Activated CD8-positive, alpha-beta T cell treated with anti-CD3 and anti-CD28 coated beads, Interleukin-2, amount 10 ng/mL, durations not matched to agents 7 days and 5 days (primary cell): ENCODE data around the gene F5. TPM values are rescaled to one million over a fixed set of nuclear protein-coding genes. Genes with fewer than 3 reads are reported as not detected.

ENCODE experiments used
- ATAC-seq: fragments of 150-1000 bp; cut with Tn5 transposase; one replicate; pipeline ENCODE4 v1.10.0; 2021; ENCODE audit warnings: moderate library complexity
- CTCF ChIA-PET: fragments of 350-600 bp; sonication (Branson Sonifier 250); formaldehyde crosslinking; loops from one replicate; lab custom pipeline; 2021; ENCODE audit warnings: antibody characterized with exemption; lab: Charles Lee
- POLR2A ChIA-PET: fragments of 350-600 bp; sonication (Branson Sonifier 250); formaldehyde crosslinking; loops from one replicate; lab custom pipeline; 2021; ENCODE audit warnings: antibody characterized with exemption; lab: Charles Lee
- DNase-seq: peaks from one replicate; pipeline ENCODE4 v3.0.0-alpha.2; 2020
- H3K27ac Mint-ChIP-seq: one replicate; pipeline ENCODE4 v1.8.0; 2021; ENCODE audit warnings: mild to moderate bottlenecking, mixed read lengths
- H3K27me3 Mint-ChIP-seq: one replicate; pipeline ENCODE4 v1.8.0; 2021; ENCODE audit warnings: low read depth, mixed read lengths
- H3K36me3 Mint-ChIP-seq: one replicate; pipeline ENCODE4 v1.8.0; 2021; ENCODE audit warnings: low read depth, mixed read lengths
- H3K4me1 Mint-ChIP-seq: one replicate; pipeline ENCODE4 v1.8.0; 2021; ENCODE audit warnings: low read depth, mixed read lengths
- H3K4me3 Mint-ChIP-seq: one replicate; pipeline ENCODE4 v1.8.0; 2021; ENCODE audit warnings: mild to moderate bottlenecking, mixed read lengths
- H3K9me3 Mint-ChIP-seq: one replicate; pipeline ENCODE4 v1.8.0; 2022; ENCODE audit warnings: mixed read lengths; ENCODE audit not compliant: insufficient read depth
- total RNA-seq, 2 experiments: library from RNA; stranded (reverse); gene quantifications; one replicate each; pipeline ENCODE4 v1.2.3, GENCODE V29; 2021

F5 gene
- total RNA-seq, 2 experiments from 2014 or later = 1.4 to 1.6 TPM

- peak; percentile 48 for DNase-seq
- no peak for ATAC-seq
- Mint-ChIP-seq H3K4me1 (peaks cover 3% of the 10 kb centered on the region), H3K27me3 (no peaks in the 10 kb centered on the region), H3K36me3 (peaks cover 7% of the 10 kb centered on the region), H3K27ac (no peak overlapping the region), H3K4me3 (no peak overlapping the region), H3K9me3 (no peaks in the 10 kb centered on the region)
- ChIA-PET POLR2A (interaction anchor here (0.6 kb wide), 1 partner anchor 952 kb away, joined by 4 read pairs; no protein-coding TSS in a partner anchor), CTCF (interaction anchor here (0.7 to 3.1 kb wide), 17 partner anchors 7 to 343 kb away, joined by 3 to 15 read pairs (median 4); partner anchors contain the start of genes F5 and SLC19A2)
These were observed 119.7 kb downstream of the F5 start for GRCh38 chr1:169466259-169467230.

GRCh38 chr1:169465281-169465680 is 121.0 kb downstream of the F5 start:
- CTCF ChIA-PET = interaction anchor here (0.8 to 3.1 kb wide), 13 partner anchors 9 to 345 kb away, joined by 3 to 15 read pairs (median 4); partner anchors contain the start of genes F5 and SLC19A2
- H3K27ac Mint-ChIP-seq = no peak overlapping the region
- no peaks in the 10 kb centered on the region for H3K27me3 Mint-ChIP-seq
- H3K4me3 Mint-ChIP-seq = no peak overlapping the region
- POLR2A ChIA-PET = no interaction called here
- peaks cover 7% of the 10 kb centered on the region for H3K36me3 Mint-ChIP-seq
- no peaks in the 10 kb centered on the region for H3K9me3 Mint-ChIP-seq
- peaks cover 14% of the 10 kb centered on the region for H3K4me1 Mint-ChIP-seq
- no peak for ATAC-seq
- DNase-seq = no peak

Other genes starting within 250 kb of the F5 start
- gene NME7, start 218.7 kb downstream of the F5 start, total RNA-seq = 10 to 100 TPM; 20.9 to 23.2 TPM
- gene BLZF1, start 218.3 kb downstream of the F5 start, total RNA-seq = 10 to 100 TPM; 33.9 to 34.1 TPM
- not detected for gene CCDC181, start 159.0 kb downstream of the F5 start, total RNA-seq
- gene SLC19A2, start 100.5 kb downstream of the F5 start, total RNA-seq = 1 to 10 TPM; 4.8 to 5.8 TPM
- gene SELP, start 43.6 kb upstream of the F5 start, total RNA-seq = under 1 TPM in 1 of 2 experiments, not detected in 1; 0.13 TPM
- 100 to 1,000 TPM; 192 to 222 TPM for gene SELL, start 125.1 kb upstream of the F5 start, total RNA-seq
- gene SELE, start 147.6 kb upstream of the F5 start, total RNA-seq = not detected
- 10 to 100 TPM in 1 of 2 experiments, 1 to 10 TPM in 1; 9.8 to 10.2 TPM for gene METTL18, start 208.4 kb upstream of the F5 start, total RNA-seq